Effector memory CD8-positive, alpha-beta T cell (primary cell): ENCODE results near the gene FRMD3.

Experiments used
- ATAC-seq: fragments of 150-1000 bp; cut with Tn5 transposase; replicated peaks from 2 replicates; pipeline ENCODE4 v1.10.0; 2021; ENCODE audit warnings: mild to moderate bottlenecking, moderate library complexity
- DNase-seq, 3 experiments: peaks; one replicate each; pipeline ENCODE4 v3.0.0; 2021
- H3K27ac Mint-ChIP-seq, 2 donors: one replicate each; pipeline ENCODE4 v1.8.0; 2022; ENCODE audit warnings: mild to moderate bottlenecking in 2 of 2, mixed read lengths in 2 of 2, moderate library complexity in 2 of 2
- H3K27me3 Mint-ChIP-seq, 2 donors: one replicate each; pipeline ENCODE4 v1.8.0; 2022; ENCODE audit warnings: mixed read lengths in 2 of 2
- H3K36me3 Mint-ChIP-seq: one replicate; pipeline ENCODE4 v1.8.0; 2022; ENCODE audit warnings: mild to moderate bottlenecking, moderate library complexity, mixed read lengths; ENCODE audit not compliant: insufficient read depth
- H3K4me1 Mint-ChIP-seq, 2 donors: one replicate each; pipeline ENCODE4 v1.8.0; 2022; ENCODE audit warnings: low read depth in 2 of 2, mixed read lengths in 2 of 2
- H3K4me3 Mint-ChIP-seq, 2 donors: one replicate each; pipeline ENCODE4 v1.8.0; 2022; ENCODE audit warnings: mild to moderate bottlenecking in 2 of 2, mixed read lengths in 2 of 2, moderate library complexity in 2 of 2
- H3K9me3 Mint-ChIP-seq, 2 donors: one replicate each; pipeline ENCODE4 v1.8.0; 2022; ENCODE audit warnings: mixed read lengths in 2 of 2

FRMD3 gene

GRCh38 chr9:83239747-83240146 is 298.5 kb downstream of the FRMD3 start:
- Mint-ChIP-seq H3K9me3 (peaks cover 2 to 6% of the 10 kb centered on the region in 2 donors), H3K4me1 (no peaks in the 10 kb centered on the region), H3K27me3 (peaks cover 0 to 7% of the 10 kb centered on the region in 2 donors), H3K4me3 (no peak overlapping the region), H3K36me3 (no peaks in the 10 kb centered on the region), H3K27ac (no peak overlapping the region)
- DNase-seq: no peak
- no peak for ATAC-seq

- H3K27me3 Mint-ChIP-seq: peaks cover 0 to 7% of the 10 kb centered on the region in 2 donors
- DNase-seq: no peak
- no peak for ATAC-seq
Observed at GRCh38 chr9:83238871-83239640, 299.1 kb downstream of the FRMD3 start.

GRCh38 chr9:83236029-83236696 is 302.0 kb downstream of the FRMD3 start:
- Mint-ChIP-seq H3K27me3 (peaks cover 0 to 7% of the 10 kb centered on the region in 2 donors), H3K4me1 (no peaks in the 10 kb centered on the region), H3K4me3 (no peak overlapping the region), H3K9me3 (peaks cover 0 to 1% of the 10 kb centered on the region in 2 donors), H3K36me3 (no peaks in the 10 kb centered on the region), H3K27ac (no peak overlapping the region)
- ATAC-seq: no peak
- no peak for DNase-seq

More at GRCh38 chr9:83238871-83239640, 299.1 kb downstream of the FRMD3 start:
- H3K9me3 Mint-ChIP-seq: peaks cover 2 to 6% of the 10 kb centered on the region in 2 donors
- no peak overlapping the region for H3K4me3 Mint-ChIP-seq
- H3K4me1 Mint-ChIP-seq: no peaks in the 10 kb centered on the region
- H3K27ac Mint-ChIP-seq: no peak overlapping the region
- no peaks in the 10 kb centered on the region for H3K36me3 Mint-ChIP-seq

- H3K36me3 Mint-ChIP-seq: no peaks in the 10 kb centered on the region
- H3K4me3 Mint-ChIP-seq: no peak overlapping the region
- DNase-seq (no peak), ATAC-seq (no peak)
- H3K4me1 Mint-ChIP-seq: no peaks in the 10 kb centered on the region
- H3K27me3 Mint-ChIP-seq: peaks cover 0 to 3% of the 10 kb centered on the region in 2 donors
- H3K27ac Mint-ChIP-seq: no peak overlapping the region
- peaks cover 0 to 1% of the 10 kb centered on the region in 2 donors for H3K9me3 Mint-ChIP-seq
Observed at GRCh38 chr9:83235526-83235925, 302.7 kb downstream of the FRMD3 start.

- H3K4me1 Mint-ChIP-seq: no peaks in the 10 kb centered on the region
- H3K27ac Mint-ChIP-seq: no peak overlapping the region
- DNase-seq (no peak), ATAC-seq (no peak)
- no peaks in the 10 kb centered on the region for H3K36me3 Mint-ChIP-seq
- no peak overlapping the region for H3K4me3 Mint-ChIP-seq
- no peaks in the 10 kb centered on the region for H3K27me3 Mint-ChIP-seq
- H3K9me3 Mint-ChIP-seq: peaks cover 0 to 1% of the 10 kb centered on the region in 2 donors
Observed at GRCh38 chr9:83234541-83234940, 303.7 kb downstream of the FRMD3 start.

- H3K36me3 Mint-ChIP-seq: no peaks in the 10 kb centered on the region
- H3K4me3 Mint-ChIP-seq: no peak overlapping the region
- DNase-seq (no peak), ATAC-seq (no peak)
- H3K27ac Mint-ChIP-seq: no peak overlapping the region
- H3K4me1 Mint-ChIP-seq: no peaks in the 10 kb centered on the region
- H3K27me3 Mint-ChIP-seq: no peaks in the 10 kb centered on the region
- peaks cover 0 to 1% of the 10 kb centered on the region in 2 donors for H3K9me3 Mint-ChIP-seq
Observed at GRCh38 chr9:83233647-83234046, 304.6 kb downstream of the FRMD3 start.

- no peak overlapping the region for H3K4me3 Mint-ChIP-seq
- H3K36me3 Mint-ChIP-seq: no peaks in the 10 kb centered on the region
- DNase-seq: no peak
- H3K4me1 Mint-ChIP-seq: no peaks in the 10 kb centered on the region
- H3K9me3 Mint-ChIP-seq: peaks cover 0 to 1% of the 10 kb centered on the region in 2 donors
- no peaks in the 10 kb centered on the region for H3K27me3 Mint-ChIP-seq
- H3K27ac Mint-ChIP-seq: no peak overlapping the region
- no peak for ATAC-seq
Observed at GRCh38 chr9:83231039-83231438, 307.2 kb downstream of the FRMD3 start.

- Mint-ChIP-seq H3K4me1 (peaks cover 3 to 4% of the 10 kb centered on the region in 2 donors), H3K27ac (no peak overlapping the region), H3K27me3 (peaks cover 25 to 49% of the 10 kb centered on the region in 2 donors), H3K36me3 (no peaks in the 10 kb centered on the region), H3K9me3 (peaks cover 0 to 2% of the 10 kb centered on the region in 2 donors), H3K4me3 (no peak overlapping the region)
- DNase-seq (no peak), ATAC-seq (no peak)
Observed at GRCh38 chr9:83220730-83221129, 317.5 kb downstream of the FRMD3 start.

- Mint-ChIP-seq H3K4me1 (peaks cover 3 to 4% of the 10 kb centered on the region in 2 donors), H3K36me3 (no peaks in the 10 kb centered on the region), H3K27ac (peak overlapping the region in 1 of 2 donors; percentile 35), H3K27me3 (peaks cover 28 to 56% of the 10 kb centered on the region in 2 donors), H3K9me3 (peaks cover 0 to 5% of the 10 kb centered on the region in 2 donors), H3K4me3 (peak overlapping the region; percentile 59 to 81)
- ATAC-seq (no peak), DNase-seq (no peak)
Observed at GRCh38 chr9:83219924-83220438, 318.2 kb downstream of the FRMD3 start.

- H3K27me3 Mint-ChIP-seq: peaks cover 34 to 63% of the 10 kb centered on the region in 2 donors
- peaks cover 0 to 8% of the 10 kb centered on the region in 2 donors for H3K9me3 Mint-ChIP-seq
- H3K27ac Mint-ChIP-seq: peak overlapping the region in 1 of 2 donors; percentile 35
- H3K4me3 Mint-ChIP-seq: peak overlapping the region; percentile 59 to 81
- H3K4me1 Mint-ChIP-seq: peaks cover 3 to 4% of the 10 kb centered on the region in 2 donors
- no peaks in the 10 kb centered on the region for H3K36me3 Mint-ChIP-seq
- no peak for ATAC-seq
- DNase-seq: no peak
Observed at GRCh38 chr9:83219154-83219923, 318.9 kb downstream of the FRMD3 start.

GRCh38 chr9:83218411-83219090 is 319.6 kb downstream of the FRMD3 start:
- no peak for ATAC-seq
- H3K9me3 Mint-ChIP-seq: peaks cover 0 to 8% of the 10 kb centered on the region in 2 donors
- peak overlapping the region; percentile 25 to 81 for H3K4me3 Mint-ChIP-seq
- peaks cover 34 to 63% of the 10 kb centered on the region in 2 donors for H3K27me3 Mint-ChIP-seq
- no peak overlapping the region for H3K27ac Mint-ChIP-seq
- no peak for DNase-seq
- H3K36me3 Mint-ChIP-seq: no peaks in the 10 kb centered on the region
- H3K4me1 Mint-ChIP-seq: peaks cover 3 to 4% of the 10 kb centered on the region in 2 donors

GRCh38 chr9:83209188-83209731 is 328.9 kb downstream of the FRMD3 start:
- Mint-ChIP-seq H3K4me1 (no peaks in the 10 kb centered on the region), H3K36me3 (no peaks in the 10 kb centered on the region), H3K27ac (no peak overlapping the region), H3K27me3 (no peaks in the 10 kb centered on the region), H3K9me3 (peaks cover 0 to 4% of the 10 kb centered on the region in 2 donors), H3K4me3 (no peak overlapping the region)
- ATAC-seq (no peak), DNase-seq (no peak)
